22Rv1 (cell line): ENCODE measurements around the gene CACNA2D2.

Experiments used
- ZFX ChIP-seq: fragments of 450-650 bp; IDR thresholded peaks from 2 replicates; pipeline ENCODE4 v1.6.1; 2017; ENCODE audit warnings: antibody characterized with exemption, borderline replicate concordance
- TF ChIP-seq, protein P1 (sequence below): fragments of 450-650 bp; IDR thresholded peaks from 2 replicates; pipeline ENCODE4 v1.5.1; 2017; ENCODE audit warnings: mild to moderate bottlenecking

DNA sequence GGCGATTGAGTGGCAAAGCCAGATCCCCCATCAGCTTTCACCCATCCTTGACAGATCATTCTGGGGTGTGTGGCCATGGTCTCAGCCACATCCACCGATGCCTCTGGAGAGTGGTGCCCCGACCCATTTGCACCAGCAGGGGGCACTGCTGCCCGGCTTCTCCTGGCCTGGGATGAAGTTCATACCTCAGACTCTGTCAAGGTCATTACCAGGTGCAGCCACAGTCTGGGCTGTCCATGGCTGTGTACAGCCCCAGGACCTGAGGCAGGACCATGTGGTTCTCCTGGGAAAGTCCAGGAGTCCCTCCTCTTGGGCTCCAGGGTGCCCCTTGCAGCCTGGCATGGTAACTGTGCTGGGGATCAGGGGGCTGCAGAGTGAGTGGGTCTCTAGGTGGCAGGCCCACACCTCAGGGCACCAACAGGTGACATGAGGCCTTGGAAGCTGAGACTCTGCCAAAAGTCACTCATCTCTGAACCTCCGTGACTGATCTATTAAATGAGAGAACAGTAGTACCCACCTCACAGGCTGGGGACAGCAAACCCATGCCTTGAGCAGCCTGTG, 67.2 kb downstream of the CACNA2D2 start:
- TF ChIP-seq, protein P1, sequence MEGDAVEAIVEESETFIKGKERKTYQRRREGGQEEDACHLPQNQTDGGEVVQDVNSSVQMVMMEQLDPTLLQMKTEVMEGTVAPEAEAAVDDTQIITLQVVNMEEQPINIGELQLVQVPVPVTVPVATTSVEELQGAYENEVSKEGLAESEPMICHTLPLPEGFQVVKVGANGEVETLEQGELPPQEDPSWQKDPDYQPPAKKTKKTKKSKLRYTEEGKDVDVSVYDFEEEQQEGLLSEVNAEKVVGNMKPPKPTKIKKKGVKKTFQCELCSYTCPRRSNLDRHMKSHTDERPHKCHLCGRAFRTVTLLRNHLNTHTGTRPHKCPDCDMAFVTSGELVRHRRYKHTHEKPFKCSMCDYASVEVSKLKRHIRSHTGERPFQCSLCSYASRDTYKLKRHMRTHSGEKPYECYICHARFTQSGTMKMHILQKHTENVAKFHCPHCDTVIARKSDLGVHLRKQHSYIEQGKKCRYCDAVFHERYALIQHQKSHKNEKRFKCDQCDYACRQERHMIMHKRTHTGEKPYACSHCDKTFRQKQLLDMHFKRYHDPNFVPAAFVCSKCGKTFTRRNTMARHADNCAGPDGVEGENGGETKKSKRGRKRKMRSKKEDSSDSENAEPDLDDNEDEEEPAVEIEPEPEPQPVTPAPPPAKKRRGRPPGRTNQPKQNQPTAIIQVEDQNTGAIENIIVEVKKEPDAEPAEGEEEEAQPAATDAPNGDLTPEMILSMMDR: peak; percentile 91
- no peak for TF ChIP-seq ZFX
